ENCODE results near the gene GAB3.
"Not testable (repeated sequence)": the region's sequence is repeated elsewhere in the genome, so short reads cannot be mapped to it uniquely, and the experiment has no call there.

Gene GAB3

DNA sequence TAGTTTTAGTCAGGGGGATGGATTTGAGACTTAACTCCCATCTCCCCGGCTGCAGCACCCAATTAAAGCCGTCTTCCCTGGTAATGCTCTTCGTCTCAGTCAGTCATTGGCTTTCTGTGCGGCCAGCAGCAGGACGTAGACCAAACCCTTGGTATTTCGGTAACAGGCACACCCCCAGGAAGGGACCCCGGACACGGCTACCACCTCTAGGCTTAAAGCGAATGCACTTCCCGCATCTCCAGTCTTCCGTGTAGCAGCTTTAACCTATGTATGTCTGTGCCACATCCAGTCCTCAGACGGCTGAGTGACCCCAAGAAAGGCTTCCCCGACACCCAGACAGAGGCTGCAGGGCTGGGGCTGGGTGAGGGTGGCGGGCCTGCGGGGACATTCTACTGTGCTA lies 96.0 kb downstream of the GAB3 start:
- no peak for DNase-seq

DNA sequence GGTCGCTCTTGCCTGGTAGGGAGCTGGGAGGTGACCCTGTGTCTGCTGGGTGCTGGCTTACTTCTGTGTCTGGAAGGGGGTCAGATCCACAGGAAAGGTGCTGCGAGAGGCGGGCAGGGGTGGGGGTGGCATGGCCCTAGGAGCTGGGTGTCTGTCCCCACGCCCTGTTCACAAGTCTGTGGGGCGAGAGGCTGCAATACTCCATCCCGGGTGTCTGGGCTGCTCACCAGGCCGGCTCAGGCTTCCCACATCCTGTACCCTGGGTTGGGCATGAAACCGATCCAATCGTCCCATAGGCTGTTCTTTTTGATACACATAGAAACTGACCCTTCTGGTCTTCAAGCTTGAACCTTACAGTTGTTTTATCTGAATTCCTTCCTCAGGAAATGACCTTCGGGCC lies 96.5 kb downstream of the GAB3 start:
- DNase-seq = no peak

DNA sequence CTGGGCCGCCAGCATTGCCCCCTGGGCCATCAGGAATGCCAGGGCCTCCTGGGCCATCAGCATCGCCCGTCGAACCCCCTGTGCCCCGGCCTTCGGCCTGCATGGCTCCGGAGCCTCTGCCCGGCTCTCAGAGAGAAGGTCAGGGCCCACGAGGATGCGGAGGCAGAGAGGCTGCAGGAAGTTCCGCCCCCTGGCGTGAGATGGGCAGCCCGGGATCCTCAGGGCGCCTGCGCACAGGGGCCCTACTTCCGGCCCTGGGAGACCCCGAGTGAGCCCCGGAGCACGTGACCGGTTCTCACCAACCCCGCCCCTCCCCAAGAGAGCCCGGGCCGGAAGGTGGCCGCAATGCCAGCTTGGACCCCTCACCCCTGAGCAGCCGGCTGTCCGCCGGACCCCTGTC lies 97.5 kb downstream of the GAB3 start, which contains the start of gene CTAG2:
Gene CTAG2 (minus strand): TSS at position 167 of the 400 bp plus-strand sequence. CDS start 64 bp downstream, at position 103.
- not testable (repeated sequence) for DNase-seq

DNA sequence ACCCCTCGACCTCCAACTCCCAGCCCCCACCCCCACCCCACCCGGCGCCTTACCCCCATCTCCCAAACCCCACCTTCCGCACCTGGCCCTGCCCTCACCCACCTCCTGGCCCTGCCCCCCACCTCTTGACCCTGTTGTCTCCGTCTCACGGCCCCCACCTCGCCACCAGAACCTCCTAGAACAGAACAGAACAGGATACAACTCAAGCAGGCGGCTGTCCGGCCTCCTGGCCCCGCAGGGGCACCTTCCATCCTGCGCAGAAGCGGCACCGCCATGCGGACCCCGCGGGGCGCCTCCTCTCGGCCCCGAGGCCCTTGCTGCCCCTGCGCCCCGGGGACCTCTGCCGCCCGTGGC lies 97.9 kb downstream of the GAB3 start:
- no peak for DNase-seq

DNA sequence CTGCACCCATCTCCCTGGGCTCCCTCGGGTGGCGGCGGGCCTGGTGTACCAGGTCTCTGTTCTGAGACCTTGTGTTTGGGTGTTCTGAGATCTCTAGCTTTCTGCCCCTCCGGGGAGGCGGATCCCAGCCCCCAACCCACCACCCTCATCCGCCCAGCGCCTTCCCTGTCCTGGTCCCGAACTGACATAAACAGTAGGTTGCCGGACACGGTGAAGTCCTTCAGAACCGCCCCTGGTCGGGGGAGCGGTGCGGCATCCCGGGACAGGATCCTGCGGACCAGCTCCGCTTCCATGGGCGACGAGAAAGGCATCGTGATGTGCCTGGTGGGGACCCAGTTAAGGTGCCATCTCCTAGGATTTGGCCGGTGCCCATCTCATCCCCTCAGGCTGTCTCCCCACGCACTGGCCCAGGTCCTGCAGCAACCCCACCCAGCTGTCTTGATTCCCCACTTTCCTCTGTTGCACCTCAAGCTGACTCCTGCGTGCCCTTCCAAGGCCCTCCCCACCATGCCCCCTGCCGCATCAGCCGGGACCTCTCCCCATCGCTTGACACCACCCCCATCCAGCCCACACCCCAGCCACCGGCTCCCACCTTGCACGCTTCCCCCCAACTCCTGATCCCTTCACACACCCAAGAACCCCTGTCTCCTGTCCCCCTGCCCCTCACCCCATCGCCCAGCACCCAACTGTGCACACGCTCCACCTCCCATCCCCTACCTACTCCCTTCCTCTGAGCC lies 98.4 kb downstream of the GAB3 start:
- DNase-seq = no peak

DNA sequence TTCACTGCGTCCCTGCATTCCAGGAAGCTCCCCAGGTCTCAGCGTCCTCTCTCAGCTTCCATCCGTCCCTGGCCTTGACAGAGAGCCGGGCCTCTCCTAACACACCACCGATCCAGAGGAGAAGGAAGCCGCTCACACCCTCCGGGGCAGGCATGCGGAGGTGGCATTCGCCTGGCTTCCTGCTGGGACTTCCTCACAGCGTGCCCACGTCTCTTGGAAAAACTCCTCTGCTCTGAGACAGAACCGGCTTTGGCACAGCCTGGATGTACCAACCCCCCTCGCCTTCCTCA lies 100.7 kb downstream of the GAB3 start:
- no peak for DNase-seq

DNA sequence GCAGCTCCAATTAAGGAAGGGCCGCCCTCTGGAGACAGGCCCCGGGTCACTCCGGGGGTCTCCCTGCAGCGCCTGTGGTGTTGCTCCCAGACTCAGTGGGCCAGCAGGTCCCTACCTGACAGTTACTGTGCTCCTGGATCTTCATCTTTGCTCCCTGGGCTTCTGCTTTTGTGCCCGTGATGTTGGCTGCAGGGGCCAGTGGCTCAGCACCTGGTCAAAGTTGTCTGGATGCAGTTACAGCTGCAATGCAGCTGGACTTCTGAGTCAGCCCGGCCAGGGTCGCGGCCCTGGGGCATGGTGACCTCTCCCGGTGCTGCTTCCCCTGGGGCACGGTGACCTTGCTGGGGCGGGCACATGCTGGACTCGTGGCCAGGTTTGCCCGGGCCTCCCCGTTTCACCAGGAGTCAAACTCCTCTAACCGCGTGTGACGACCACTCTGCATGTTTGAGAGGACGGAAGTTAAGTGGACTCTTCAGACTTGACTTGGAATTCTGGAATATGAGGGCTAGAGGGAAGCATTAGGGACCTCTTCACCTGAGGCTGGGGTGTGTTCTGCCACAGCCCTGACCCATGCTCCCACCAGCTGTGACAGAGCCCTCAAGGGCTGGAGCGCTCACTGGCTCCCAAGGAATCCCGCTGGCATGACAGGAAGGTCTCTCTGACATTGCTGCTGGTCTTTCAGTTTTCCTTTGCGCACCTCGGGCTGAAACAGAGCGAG lies 101.2 kb downstream of the GAB3 start:
- DNase-seq = no peak

DNA sequence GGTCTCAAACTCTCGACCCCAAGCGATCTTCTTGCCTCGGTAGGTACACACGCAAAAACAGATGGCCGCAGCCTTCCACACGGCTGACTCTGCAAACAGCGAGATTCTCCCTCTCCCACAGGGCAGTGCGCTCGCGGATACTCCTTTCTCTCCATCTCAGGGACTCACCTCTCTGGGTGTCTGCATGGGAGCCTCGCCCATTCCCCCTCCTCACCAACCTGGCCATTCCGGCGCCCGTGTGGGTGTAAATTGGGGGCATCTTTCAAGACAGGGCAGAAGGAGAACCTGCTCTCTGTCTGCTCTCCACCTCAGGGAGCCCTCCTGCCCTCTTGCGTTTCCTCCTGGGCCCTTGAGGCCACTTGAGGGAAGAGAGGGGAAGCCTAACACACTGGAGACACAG lies 101.9 kb downstream of the GAB3 start:
- no peak for DNase-seq

DNA sequence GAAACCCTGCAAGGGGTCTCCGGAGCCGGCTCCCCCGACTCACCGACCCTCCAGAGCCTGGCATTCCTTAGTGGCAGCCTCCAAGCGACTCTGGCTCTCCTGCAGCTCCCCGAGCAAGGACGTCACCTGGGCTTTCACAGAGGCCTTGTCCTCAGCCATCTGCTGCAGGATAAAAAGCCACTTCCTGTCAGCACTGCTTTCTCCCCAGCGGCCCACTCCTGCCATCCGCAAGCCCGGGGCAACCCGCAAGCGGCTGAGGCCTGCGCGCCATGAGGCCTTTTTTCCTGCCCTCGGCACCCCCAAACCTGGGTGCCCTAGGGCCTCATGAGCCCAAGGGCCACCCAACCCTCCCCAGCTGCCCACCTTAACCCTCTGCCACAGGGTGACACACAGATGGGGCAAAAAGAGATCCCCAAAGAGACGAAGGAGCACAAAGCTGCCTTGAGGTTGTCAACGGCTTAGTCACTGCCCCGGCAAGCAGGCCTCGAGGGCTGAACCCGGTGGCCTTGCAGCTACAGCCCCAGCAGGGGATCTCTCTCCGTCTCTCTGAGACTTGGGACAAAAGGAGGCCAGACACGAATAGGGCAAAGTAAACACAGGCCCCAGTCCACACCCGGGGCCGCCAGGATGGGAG lies 105.0 kb downstream of the GAB3 start:
- DNase-seq = not testable (repeated sequence)

DNA sequence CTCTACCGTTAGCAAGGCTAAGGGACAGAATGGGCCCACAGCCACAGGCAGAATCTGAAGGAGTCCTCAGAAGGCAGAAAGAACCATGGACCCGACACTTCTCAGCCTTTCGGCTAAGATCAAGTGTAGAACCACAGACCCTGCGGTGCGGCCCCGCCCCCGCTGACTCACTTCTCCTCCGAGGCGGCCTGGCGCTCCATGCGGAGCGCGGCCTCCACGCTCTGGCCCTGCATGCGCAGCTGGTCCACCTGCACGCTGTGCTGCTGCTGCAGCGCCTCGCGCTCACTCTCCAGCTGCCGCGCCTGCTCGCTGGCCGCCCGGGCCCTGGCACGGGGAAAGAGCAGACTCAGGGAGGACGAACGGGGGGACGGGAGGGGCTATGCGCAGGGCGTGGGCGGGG lies 107.2 kb downstream of the GAB3 start:
- not testable (repeated sequence) for DNase-seq

DNA sequence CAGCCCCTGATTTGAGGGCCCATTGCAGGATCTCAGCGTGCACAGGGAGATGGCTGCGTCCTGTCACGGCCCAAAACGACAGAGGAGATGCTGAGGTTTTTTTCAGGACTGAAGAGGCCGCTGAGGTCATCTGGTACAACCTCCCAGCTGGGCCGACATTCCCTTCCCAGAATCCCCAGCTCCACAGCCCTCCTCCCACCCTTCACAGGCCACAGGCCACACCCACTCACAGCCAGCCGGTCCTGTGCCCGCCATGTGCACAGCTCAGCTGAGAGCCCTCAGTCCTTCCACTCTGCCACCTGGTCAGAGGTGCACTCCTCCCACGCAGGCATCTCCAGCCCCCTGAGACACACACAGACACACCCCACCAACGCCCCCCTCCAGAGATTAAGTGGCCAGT lies 109.1 kb downstream of the GAB3 start:
- not testable (repeated sequence) for DNase-seq

DNA sequence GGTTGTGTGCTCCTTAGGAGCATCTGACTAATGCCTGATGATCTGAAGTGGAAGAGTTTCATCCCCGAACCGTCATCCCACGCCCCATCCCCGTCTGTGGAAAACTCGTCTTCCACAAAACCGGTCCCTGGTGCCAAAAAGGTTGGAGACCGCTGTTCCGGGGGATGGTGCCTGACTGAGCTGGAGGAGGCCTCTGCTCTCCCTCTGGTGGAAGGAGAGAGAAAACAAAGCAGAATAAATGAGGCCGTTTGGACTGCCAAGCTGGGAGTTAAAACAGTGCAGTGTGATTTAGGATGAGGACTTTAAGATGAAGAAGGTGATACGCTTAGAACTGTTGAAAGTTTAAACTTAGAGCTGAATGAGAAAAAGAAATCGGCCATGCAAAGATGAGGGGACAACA lies 117.2 kb downstream of the GAB3 start:
- DNase-seq = not testable (repeated sequence)

DNA sequence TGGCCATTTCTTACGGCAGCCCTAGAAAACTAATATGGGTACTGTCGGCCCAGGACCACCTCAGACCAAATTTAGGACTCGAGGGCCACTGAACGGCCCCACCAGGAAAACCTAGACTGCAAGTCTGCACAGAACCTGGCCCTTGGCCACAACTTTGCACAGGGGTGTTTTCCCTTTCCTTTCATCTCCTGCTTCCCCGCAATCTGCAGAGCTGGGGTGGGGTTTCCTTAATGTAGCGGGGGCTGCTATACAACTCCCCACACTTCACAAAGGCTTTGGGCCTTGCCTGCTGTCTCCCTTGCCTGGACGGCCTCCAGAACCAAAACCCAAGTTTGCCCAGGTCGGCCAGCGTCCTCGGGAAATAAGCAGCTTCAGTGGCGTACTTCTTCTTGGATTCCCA lies 119.9 kb downstream of the GAB3 start:
- DNase-seq = not testable (repeated sequence)

DNA sequence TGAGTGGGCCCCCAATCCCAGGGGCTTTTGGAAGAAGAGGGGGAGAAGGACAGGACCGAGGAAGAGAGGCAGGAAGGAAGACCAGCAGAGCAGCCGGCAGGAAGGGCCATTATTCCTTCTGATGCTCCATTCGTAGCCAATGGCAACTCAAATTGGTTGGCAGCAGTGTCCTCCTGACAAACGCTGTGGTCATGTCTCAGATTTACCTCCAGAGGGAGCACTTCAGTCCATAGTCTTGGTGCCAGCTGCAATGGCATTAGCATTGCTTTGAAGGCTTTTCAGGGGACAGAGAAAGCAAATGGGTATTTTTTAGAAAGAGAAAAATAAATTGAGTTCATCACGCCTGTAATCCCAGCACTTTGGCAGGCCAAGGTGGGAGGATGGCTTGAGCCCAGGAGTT lies 121.9 kb downstream of the GAB3 start:
- not testable (repeated sequence) for DNase-seq
